ENCODE data around the gene MOB3A. TPM values are rescaled to one million over a fixed set of nuclear protein-coding genes. Genes with fewer than 3 reads are reported as not detected.
A peak's percentile ranks its signal among the peaks of the same experiment; 100 is the strongest.

The MOB3A gene
- total and polyA plus RNA-seq, 9 of the 15 experiments (the other 6 are each of a cell fraction or from before 2014, with no cell fraction given): 1.1 to 24.1 (median 6.0) TPM

GRCh38 chr19:2033825-2034159 lies 62.3 kb downstream of the MOB3A start:
- TF ChIP-seq ZFPM2 (CRISPR knock-in tag; IDR thresholded peaks at IDR 0.05): no peak
- DNase-seq (ENCODE audit: extremely low read depth in 1 of 4, low spot score in 3 of 4) (no peak), ATAC-seq (no peak), FAIRE-seq (no peak)
- Histone ChIP-seq H3K4me2 (ENCODE audit: insufficient read depth, low read length) (0 out of 2 replicates have a peak overlapping the region, but pooled peaks have one; percentile 86), H2AFZ (ENCODE audit: low read depth, low read length) (no peak overlapping the region), H3K79me2 (ENCODE audit: control insufficient read depth, insufficient read depth, low read length) (no peaks in the 10 kb centered on the region), H3K4me1 (replicated peaks in 1 of 2; ENCODE audit: control insufficient read depth in 2 of 2, insufficient read depth in 2 of 2, low read length in 2 of 2) (peaks cover 3 to 48% of the 10 kb centered on the region in 2 experiments; a peak in 3 of 5 replicates), H3K27ac (ENCODE audit: extremely low read depth, low read depth, low read length) (no peak overlapping the region), H4K20me1 (replicated peaks; ENCODE audit: control insufficient read depth, insufficient read depth, low read length) (no peaks in the 10 kb centered on the region), H3K36me3 (ENCODE audit: control insufficient read depth, insufficient read depth, low read length) (peaks cover 13% of the 10 kb centered on the region; the same call in 1 of the 3 replicates), H3K4me3 (no peak overlapping the region), H3K9me1 (ENCODE audit: control insufficient read depth, insufficient read depth, low read length) (no peaks in the 10 kb centered on the region), H3K27me3 (ENCODE audit: control insufficient read depth in 2 of 2, insufficient read depth in 2 of 2, low read length in 2 of 2) (no peaks in the 10 kb centered on the region), H3K9ac (ENCODE audit: insufficient read depth in 1 of 2, low read depth in 2 of 2, low read length in 2 of 2) (peak overlapping the region in 1 of 2 experiments; percentile 58; a peak in 2 of 4 replicates), H3K9me3 (replicated peaks; ENCODE audit: control insufficient read depth, insufficient read depth, low read depth, low read length) (peaks cover 7% of the 10 kb centered on the region)
- in situ Hi-C loops (cut with MboI) (no loop called here), intact Hi-C loops (cut with micrococcal nuclease) (no loop called here)
- BruUV-seq (replicated peaks): no TSS peak
- CTCF ChIA-PET (ENCODE audit: low intra/inter-chr PET ratio): no interaction called here
- WGBS (ENCODE audit: insufficient coverage, low coverage, missing lambda C conversion rate): 54% methylated on average over 5 of the region's 9 CpGs
- POLR2A ChIA-PET: interaction anchor here (1.0 to 2.5 kb wide), 3 partner anchors 14 to 25 kb away, joined by 3 to 12 read pairs (median 6); no protein-coding TSS in a partner anchor

DNA sequence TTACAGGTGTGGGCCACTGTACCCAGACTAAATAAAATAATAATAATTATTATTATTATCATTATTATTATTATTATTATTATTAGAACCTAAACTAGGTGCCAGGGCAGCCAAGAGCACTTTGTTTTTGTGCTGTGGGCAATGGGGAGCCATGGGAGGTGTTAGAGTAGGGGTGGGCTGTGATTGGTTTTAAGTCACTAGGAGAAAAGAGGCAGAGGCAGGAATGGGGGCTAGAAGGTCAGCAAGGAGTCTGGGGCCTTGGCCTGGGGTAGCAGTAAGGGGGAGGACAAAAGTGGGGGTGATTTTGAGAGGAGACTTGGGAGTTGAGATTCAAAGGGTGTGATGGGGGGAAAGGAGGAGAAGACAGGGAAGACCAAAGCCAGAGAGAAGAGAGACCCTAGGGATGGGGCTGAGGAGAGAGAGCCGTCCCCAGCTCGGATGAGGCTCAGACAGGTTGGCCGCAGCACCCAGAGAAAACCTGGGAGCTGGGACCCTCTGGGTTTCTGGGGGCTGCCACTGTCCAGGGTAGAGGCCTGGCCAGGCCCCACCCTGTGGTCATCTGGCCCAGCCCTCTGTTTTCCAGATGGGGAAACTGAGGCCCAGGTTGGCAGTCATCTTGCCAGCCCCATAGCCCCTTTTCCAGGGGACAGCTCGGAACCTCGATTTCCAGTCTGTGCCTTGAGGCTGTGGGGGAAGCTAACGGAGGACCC lies 62.9 kb downstream of the MOB3A start:
- no TSS peak for BruUV-seq (replicated peaks)
- DNase-seq (ENCODE audit: extremely low read depth in 1 of 4, low spot score in 3 of 4) (no peak), ATAC-seq (no peak), FAIRE-seq (no peak)
- in situ Hi-C loops (cut with MboI): no loop called here
- peak overlapping the region in 1 of 2 experiments; percentile 58; a peak in 2 of 4 replicates for H3K9ac ChIP-seq (ENCODE audit: insufficient read depth in 1 of 2, low read depth in 2 of 2, low read length in 2 of 2)
- H4K20me1 ChIP-seq (replicated peaks; ENCODE audit: control insufficient read depth, insufficient read depth, low read length): no peaks in the 10 kb centered on the region
- POLR2A ChIA-PET: interaction anchor here (1.0 to 1.6 kb wide), 2 partner anchors 15 to 26 kb away, joined by 3 to 6 read pairs; no protein-coding TSS in a partner anchor
- no peaks in the 10 kb centered on the region for H3K79me2 ChIP-seq (ENCODE audit: control insufficient read depth, insufficient read depth, low read length)
- no peak overlapping the region for H2AFZ ChIP-seq (ENCODE audit: low read depth, low read length)
- no peak overlapping the region for H3K4me3 ChIP-seq
- peaks cover 3 to 43% of the 10 kb centered on the region in 2 experiments; a peak in 3 of 5 replicates for H3K4me1 ChIP-seq (replicated peaks in 1 of 2; ENCODE audit: control insufficient read depth in 2 of 2, insufficient read depth in 2 of 2, low read length in 2 of 2)
- peaks cover 7% of the 10 kb centered on the region for H3K9me3 ChIP-seq (replicated peaks; ENCODE audit: control insufficient read depth, insufficient read depth, low read depth, low read length)
- no peak overlapping the region for H3K4me2 ChIP-seq (ENCODE audit: insufficient read depth, low read length)
- no peak overlapping the region for H3K27ac ChIP-seq (ENCODE audit: extremely low read depth, low read depth, low read length)
- H3K36me3 ChIP-seq (ENCODE audit: control insufficient read depth, insufficient read depth, low read length): peaks cover 8% of the 10 kb centered on the region; the same call in 1 of the 3 replicates
- no peaks in the 10 kb centered on the region for H3K27me3 ChIP-seq (ENCODE audit: control insufficient read depth in 2 of 2, insufficient read depth in 2 of 2, low read length in 2 of 2)
- 67% methylated on average over 3 of the region's 6 CpGs for WGBS (ENCODE audit: insufficient coverage, low coverage, missing lambda C conversion rate)
- intact Hi-C loops (cut with micrococcal nuclease): no loop called here
- H3K9me1 ChIP-seq (ENCODE audit: control insufficient read depth, insufficient read depth, low read length): no peaks in the 10 kb centered on the region
- TF ChIP-seq SMARCA4 (IDR thresholded peaks at IDR 0.05) (no peak), ZFP36 (IDR thresholded peaks at IDR 0.05; ENCODE audit: low read depth, low read length, partially characterized antibody) (peak; percentile 46), BCOR (IDR thresholded peaks at IDR 0.05) (peak; percentile 61; the same call in 1 of the 2 replicates), NONO (IDR thresholded peaks at IDR 0.05; ENCODE audit: low read depth in 2 of 2, low read length in 1 of 2) (no peak)
- TF ChIP-seq, protein P1, sequence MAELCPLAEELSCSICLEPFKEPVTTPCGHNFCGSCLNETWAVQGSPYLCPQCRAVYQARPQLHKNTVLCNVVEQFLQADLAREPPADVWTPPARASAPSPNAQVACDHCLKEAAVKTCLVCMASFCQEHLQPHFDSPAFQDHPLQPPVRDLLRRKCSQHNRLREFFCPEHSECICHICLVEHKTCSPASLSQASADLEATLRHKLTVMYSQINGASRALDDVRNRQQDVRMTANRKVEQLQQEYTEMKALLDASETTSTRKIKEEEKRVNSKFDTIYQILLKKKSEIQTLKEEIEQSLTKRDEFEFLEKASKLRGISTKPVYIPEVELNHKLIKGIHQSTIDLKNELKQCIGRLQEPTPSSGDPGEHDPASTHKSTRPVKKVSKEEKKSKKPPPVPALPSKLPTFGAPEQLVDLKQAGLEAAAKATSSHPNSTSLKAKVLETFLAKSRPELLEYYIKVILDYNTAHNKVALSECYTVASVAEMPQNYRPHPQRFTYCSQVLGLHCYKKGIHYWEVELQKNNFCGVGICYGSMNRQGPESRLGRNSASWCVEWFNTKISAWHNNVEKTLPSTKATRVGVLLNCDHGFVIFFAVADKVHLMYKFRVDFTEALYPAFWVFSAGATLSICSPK (IDR thresholded peaks at IDR 0.05; ENCODE audit: borderline replicate concordance): no peak
- TF ChIP-seq, protein P2, sequence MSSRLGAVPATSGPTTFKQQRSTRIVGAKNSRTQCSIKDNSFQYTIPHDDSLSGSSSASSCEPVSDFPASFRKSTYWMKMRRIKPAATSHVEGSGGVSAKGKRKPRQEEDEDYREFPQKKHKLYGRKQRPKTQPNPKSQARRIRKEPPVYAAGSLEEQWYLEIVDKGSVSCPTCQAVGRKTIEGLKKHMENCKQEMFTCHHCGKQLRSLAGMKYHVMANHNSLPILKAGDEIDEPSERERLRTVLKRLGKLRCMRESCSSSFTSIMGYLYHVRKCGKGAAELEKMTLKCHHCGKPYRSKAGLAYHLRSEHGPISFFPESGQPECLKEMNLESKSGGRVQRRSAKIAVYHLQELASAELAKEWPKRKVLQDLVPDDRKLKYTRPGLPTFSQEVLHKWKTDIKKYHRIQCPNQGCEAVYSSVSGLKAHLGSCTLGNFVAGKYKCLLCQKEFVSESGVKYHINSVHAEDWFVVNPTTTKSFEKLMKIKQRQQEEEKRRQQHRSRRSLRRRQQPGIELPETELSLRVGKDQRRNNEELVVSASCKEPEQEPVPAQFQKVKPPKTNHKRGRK (tag; IDR thresholded peaks at IDR 0.05): no peak
- CTCF ChIA-PET (ENCODE audit: low intra/inter-chr PET ratio): no interaction called here

Data from K562 (cell line).